DND-41 (cell line): ENCODE data around the gene BZW2.

Experiments used
- ATAC-seq: fragments of 200-7000 bp; cut with Tn5 transposase; 3 replicates; pipeline ENCODE4 v1.9.1; 2021; ENCODE audit warnings: low read depth; ENCODE audit not compliant: insufficient read depth
- DNase-seq: peaks from one replicate; pipeline ENCODE4 v3.0.0-alpha.2; 2020
- H2AFZ ChIP-seq: 2 replicates; pipeline ENCODE4 v1.6.0; 2012; ENCODE audit warnings: low read depth, low read length
- H3K27ac ChIP-seq: 2 replicates; pipeline ENCODE4 v1.5.1; 2012; ENCODE audit warnings: low read length, inconsistent platforms
- H3K27me3 ChIP-seq: fragments of 200-600 bp; sonication (generic); 2 replicates; pipeline ENCODE4 v1.6.0; 2012; ENCODE audit warnings: low read length, mild to moderate bottlenecking, inconsistent platforms; ENCODE audit not compliant: insufficient read depth, poor library complexity
- H3K36me3 ChIP-seq: 2 replicates; pipeline ENCODE4 v1.5.1; 2012; ENCODE audit warnings: low read length, inconsistent platforms; ENCODE audit not compliant: insufficient read depth
- H3K4me1 ChIP-seq: 2 replicates; pipeline ENCODE4 v1.5.1; 2012; ENCODE audit warnings: mild to moderate bottlenecking, low read length; ENCODE audit not compliant: insufficient read depth
- H3K4me2 ChIP-seq: 2 replicates; pipeline ENCODE4 v1.6.0; 2012; ENCODE audit warnings: mild to moderate bottlenecking, moderate library complexity, low read length, inconsistent platforms; ENCODE audit not compliant: insufficient read depth
- H3K4me3 ChIP-seq, 2 experiments: fragments of 200-600 bp in 1 of 2; shearing (Covaris generic) in 1 of 2; 2 replicates each; pipeline ENCODE4 v1.5.1; 2012 to 2016; ENCODE audit warnings: inconsistent platforms in 2 of 2, low read length in 2 of 2, mild to moderate bottlenecking in 2 of 2, low read depth in 1 of 2, moderate library complexity in 1 of 2
- H3K79me2 ChIP-seq: 2 replicates; pipeline ENCODE4 v1.6.0; 2012; ENCODE audit warnings: low read length, inconsistent platforms; ENCODE audit not compliant: insufficient read depth
- H3K9ac ChIP-seq: 2 replicates; pipeline ENCODE4 v1.6.0; 2012; ENCODE audit warnings: low read depth, mild to moderate bottlenecking, inconsistent platforms, low read length, moderate library complexity
- H3K9me3 ChIP-seq: 2 replicates; pipeline ENCODE4 v1.5.1; 2012; ENCODE audit warnings: low read length, moderate library complexity, mild to moderate bottlenecking, inconsistent platforms; ENCODE audit not compliant: insufficient read depth, severe bottlenecking
- H4K20me1 ChIP-seq: 2 replicates; pipeline ENCODE4 v1.6.0; 2012; ENCODE audit warnings: low read length; ENCODE audit not compliant: insufficient read depth
- EZH2 ChIP-seq: IDR thresholded peaks from 3 replicates; pipeline ENCODE4 v1.6.1; 2012; ENCODE audit warnings: borderline replicate concordance, low read depth, mild to moderate bottlenecking, moderate library complexity, low read length, inconsistent platforms; ENCODE audit not compliant: severe bottlenecking
- TF ChIP-seq, protein P1 (sequence below): IDR thresholded peaks from 2 replicates; pipeline ENCODE4 v1.5.1; 2012; ENCODE audit warnings: borderline replicate concordance, low read length, moderate library complexity, mild to moderate bottlenecking; ENCODE audit not compliant: poor library complexity, severe bottlenecking; ENCODE audit errors: extremely low read depth

The BZW2 gene

DNA sequence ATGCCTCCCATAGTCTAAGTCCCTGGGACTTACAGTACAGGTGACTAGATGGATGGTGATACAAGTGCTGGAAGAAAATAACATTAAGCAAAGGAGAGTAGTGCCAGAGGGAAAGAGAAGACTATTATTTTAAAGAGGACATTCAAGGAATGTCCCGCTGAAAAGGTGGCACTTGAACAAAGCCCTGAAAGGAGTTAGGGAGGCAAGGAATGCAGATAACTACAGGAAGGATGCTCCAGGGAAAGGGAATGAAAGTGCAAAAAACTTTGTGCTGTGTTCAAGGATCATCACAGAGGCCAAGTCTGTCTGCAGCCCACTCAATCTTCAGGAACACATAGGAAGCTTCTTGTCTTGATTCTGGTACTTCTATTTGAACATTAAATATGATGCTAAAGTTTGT lies 15.3 kb upstream of the BZW2 start:
- TF ChIP-seq, protein P1, sequence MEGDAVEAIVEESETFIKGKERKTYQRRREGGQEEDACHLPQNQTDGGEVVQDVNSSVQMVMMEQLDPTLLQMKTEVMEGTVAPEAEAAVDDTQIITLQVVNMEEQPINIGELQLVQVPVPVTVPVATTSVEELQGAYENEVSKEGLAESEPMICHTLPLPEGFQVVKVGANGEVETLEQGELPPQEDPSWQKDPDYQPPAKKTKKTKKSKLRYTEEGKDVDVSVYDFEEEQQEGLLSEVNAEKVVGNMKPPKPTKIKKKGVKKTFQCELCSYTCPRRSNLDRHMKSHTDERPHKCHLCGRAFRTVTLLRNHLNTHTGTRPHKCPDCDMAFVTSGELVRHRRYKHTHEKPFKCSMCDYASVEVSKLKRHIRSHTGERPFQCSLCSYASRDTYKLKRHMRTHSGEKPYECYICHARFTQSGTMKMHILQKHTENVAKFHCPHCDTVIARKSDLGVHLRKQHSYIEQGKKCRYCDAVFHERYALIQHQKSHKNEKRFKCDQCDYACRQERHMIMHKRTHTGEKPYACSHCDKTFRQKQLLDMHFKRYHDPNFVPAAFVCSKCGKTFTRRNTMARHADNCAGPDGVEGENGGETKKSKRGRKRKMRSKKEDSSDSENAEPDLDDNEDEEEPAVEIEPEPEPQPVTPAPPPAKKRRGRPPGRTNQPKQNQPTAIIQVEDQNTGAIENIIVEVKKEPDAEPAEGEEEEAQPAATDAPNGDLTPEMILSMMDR, result no peak
- TF ChIP-seq EZH2, result no peak
- peaks cover 9% of the 10 kb centered on the region for H3K36me3 ChIP-seq
- no peak for DNase-seq

DNA sequence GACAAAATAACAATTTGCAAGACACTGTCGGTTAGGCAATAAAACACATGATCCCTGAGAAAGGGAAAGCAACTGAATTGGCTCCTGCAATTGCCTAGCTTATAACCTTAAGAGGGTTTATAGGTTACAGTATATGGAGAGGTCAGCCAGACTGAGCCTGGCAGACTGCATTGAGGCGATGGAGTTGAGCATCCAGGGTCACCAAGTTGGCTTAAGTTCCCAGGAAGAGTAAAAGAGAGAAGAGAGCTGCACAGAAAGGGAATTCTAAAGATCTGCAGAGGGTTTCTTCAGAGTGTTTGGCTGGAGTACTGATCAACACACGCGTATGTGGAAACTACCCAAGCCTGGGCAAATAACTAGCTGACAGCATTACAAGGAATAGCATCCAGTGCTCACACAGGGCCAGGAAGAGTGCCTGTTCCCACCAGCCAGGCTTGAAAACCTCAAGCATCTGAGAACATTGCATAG lies 11.7 kb upstream of the BZW2 start:
- peaks cover 17% of the 10 kb centered on the region; the same call in 1 of the 2 replicates for H3K79me2 ChIP-seq
- H3K27ac ChIP-seq, result no peak overlapping the region
- H3K36me3 ChIP-seq, result peaks cover 14% of the 10 kb centered on the region
- no peak for TF ChIP-seq EZH2
- TF ChIP-seq, protein P1, result no peak
- no peak overlapping the region for H3K4me2 ChIP-seq
- H2AFZ ChIP-seq, result no peak overlapping the region
- ATAC-seq, result no peak
- H3K9me3 ChIP-seq, result no peaks in the 10 kb centered on the region
- no peaks in the 10 kb centered on the region for H3K27me3 ChIP-seq
- DNase-seq, result no peak
- peaks cover 16% of the 10 kb centered on the region; the same call in 1 of the 2 replicates for H4K20me1 ChIP-seq
- H3K4me3 ChIP-seq, result no peak overlapping the region
- no peaks in the 10 kb centered on the region for H3K4me1 ChIP-seq
- no peak overlapping the region for H3K9ac ChIP-seq

More for the DNA sequence above, 15.3 kb upstream of the BZW2 start:
- H3K27me3 ChIP-seq, result no peaks in the 10 kb centered on the region
- no peak overlapping the region for H2AFZ ChIP-seq
- no peaks in the 10 kb centered on the region for H3K4me1 ChIP-seq
- no peak overlapping the region for H3K4me3 ChIP-seq
- H3K9me3 ChIP-seq, result no peaks in the 10 kb centered on the region
- no peak for ATAC-seq
- peaks cover 5% of the 10 kb centered on the region; the same call in 1 of the 2 replicates for H4K20me1 ChIP-seq
- no peaks in the 10 kb centered on the region for H3K79me2 ChIP-seq
- H3K4me2 ChIP-seq, result no peak overlapping the region
- no peak overlapping the region for H3K27ac ChIP-seq
- H3K9ac ChIP-seq, result no peak overlapping the region

DNA sequence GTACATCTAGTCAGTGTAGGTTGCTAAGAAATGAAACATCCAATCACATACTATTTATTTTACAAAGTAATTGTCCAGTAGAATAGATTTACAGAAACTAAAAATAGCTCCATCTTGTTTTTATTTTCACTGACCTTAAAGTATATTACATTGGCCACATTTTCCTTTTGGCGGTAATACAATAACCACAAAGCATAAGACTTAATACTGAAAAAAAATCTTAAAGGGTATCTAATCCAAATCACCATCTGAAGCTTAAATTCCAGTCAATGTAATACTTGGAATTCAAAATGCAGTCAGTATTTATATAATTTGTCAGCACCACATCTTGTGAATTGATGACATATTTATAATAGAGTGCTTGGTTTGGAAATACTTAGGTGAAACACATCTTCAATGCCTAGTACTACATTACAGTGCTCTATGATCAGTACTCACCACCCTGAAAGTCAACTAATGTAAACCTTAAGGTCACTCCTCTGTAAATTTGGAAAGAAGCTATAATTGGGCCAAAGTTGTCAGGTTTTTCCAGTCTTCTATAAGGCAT lies 9.4 kb upstream of the BZW2 start:
- H3K27ac ChIP-seq, result no peak overlapping the region
- no peak overlapping the region for H3K4me2 ChIP-seq
- no peak overlapping the region for H3K9ac ChIP-seq
- no peak overlapping the region for H2AFZ ChIP-seq
- no peaks in the 10 kb centered on the region for H3K27me3 ChIP-seq
- ATAC-seq (no peak), DNase-seq (no peak)
- no peak overlapping the region for H3K4me3 ChIP-seq
- H4K20me1 ChIP-seq, result peaks cover 16% of the 10 kb centered on the region; the same call in 1 of the 2 replicates
- H3K36me3 ChIP-seq, result peaks cover 14% of the 10 kb centered on the region
- peaks cover 35% of the 10 kb centered on the region; the same call in 1 of the 2 replicates for H3K79me2 ChIP-seq
- H3K4me1 ChIP-seq, result no peaks in the 10 kb centered on the region
- no peaks in the 10 kb centered on the region for H3K9me3 ChIP-seq
- no peak for TF ChIP-seq EZH2
- TF ChIP-seq, protein P1, result no peak
